GM12878 (cell line): ENCODE data around the gene KMT2B. TPM values are rescaled to one million over a fixed set of nuclear protein-coding genes. Genes with fewer than 3 reads are reported as not detected.
A peak's percentile ranks its signal among the peaks of the same experiment; 100 is the strongest.

ENCODE experiments used
- EGR1 ChIP-seq, 2 experiments: IDR thresholded peaks; 1 replicate in 1 of 2; 2 replicates in 1 of 2; pipeline ENCODE4 v1.6.1; 2011 to 2012; ENCODE audit warnings: low read depth in 2 of 2, low read length in 2 of 2, borderline replicate concordance in 1 of 2, mild to moderate bottlenecking in 1 of 2, moderate library complexity in 1 of 2
- FOXK2 ChIP-seq: fragments of 450-650 bp; IDR thresholded peaks from 2 replicates; pipeline ENCODE4 v1.6.1; 2017; ENCODE audit warnings: mild to moderate bottlenecking, moderate library complexity
- HCFC1 ChIP-seq: fragments of 150-350 bp; IDR thresholded peaks from 2 replicates; pipeline ENCODE4 v1.6.1; 2014; ENCODE audit warnings: low read length
- HDAC6 ChIP-seq: fragments of 200-600 bp; sonication (generic); IDR thresholded peaks from one replicate; pipeline ENCODE4 v1.8.0; 2017; ENCODE audit warnings: antibody characterized with exemption; ENCODE audit not compliant: unreplicated experiment
- KLF5 ChIP-seq: fragments of 450-650 bp; IDR thresholded peaks from 2 replicates; pipeline ENCODE4 v1.6.1; 2014; ENCODE audit warnings: mild to moderate bottlenecking; ENCODE audit not compliant: partially characterized antibody
- NFXL1 ChIP-seq: fragments of 450-650 bp; IDR thresholded peaks from 2 replicates; pipeline ENCODE4 v1.6.1; 2017; ENCODE audit warnings: antibody characterized with exemption, mild to moderate bottlenecking, borderline replicate concordance
- PML ChIP-seq: IDR thresholded peaks from 2 replicates; pipeline ENCODE4 v1.6.1; 2012; ENCODE audit warnings: low read length, inconsistent platforms
- RBBP5 ChIP-seq: fragments of 200-600 bp; sonication (generic); conservative IDR thresholded peaks from 2 replicates; pipeline ENCODE4 v1.6.1; 2016
- RELA ChIP-seq: fragments of 450-650 bp; IDR thresholded peaks from 2 replicates; pipeline ENCODE4 v1.8.0; 2014; ENCODE audit warnings: borderline replicate concordance; ENCODE audit not compliant: partially characterized antibody
- STAT1 ChIP-seq: fragments of 450-650 bp; conservative IDR thresholded peaks from 2 replicates; pipeline ENCODE4 v1.6.1; 2014; ENCODE audit warnings: antibody characterized with exemption, mild to moderate bottlenecking
- SUPT20H ChIP-seq: IDR thresholded peaks from 2 replicates; pipeline ENCODE4 v1.6.1; 2011; ENCODE audit warnings: low read depth, mild to moderate bottlenecking, low read length, moderate library complexity, borderline replicate concordance; ENCODE audit not compliant: control insufficient read depth
- TCF3 ChIP-seq: IDR thresholded peaks from 2 replicates; pipeline ENCODE4 v1.6.1; 2012; ENCODE audit warnings: low read depth, mild to moderate bottlenecking, low read length, borderline replicate concordance; ENCODE audit not compliant: insufficient read depth
- ZNF622 ChIP-seq: fragments of 450-650 bp; IDR thresholded peaks from 2 replicates; pipeline ENCODE4 v1.6.1; 2017; ENCODE audit warnings: mild to moderate bottlenecking, inconsistent platforms
- ZZZ3 ChIP-seq: IDR thresholded peaks from 2 replicates; pipeline ENCODE4 v1.6.1; 2011; ENCODE audit warnings: low read depth; ENCODE audit not compliant: control insufficient read depth, insufficient read length
- polyA plus RNA-seq, 11 experiments: library from polyadenylated mRNA; depleted of rRNA in 4 of 11; unstranded in 6 of 11; stranded (reverse) in 5 of 11; fragments of >200 nt; fragmentation: Nextera tagmentation in 4 of 11; fragmentation: Illumina TruSeq in 1 of 11; extraction: Ambion mirVana in 4 of 11; extraction: Trizol in 1 of 11; gene quantifications; 1 replicate in 1 of 11; 2 replicates in 10 of 11; pipeline versions ENCODE4 v1.2.1 to v1.2.3, GENCODE V29; 2011 to 2016; ENCODE audit warnings: inconsistent platforms in 2 of 11, missing spikeins in 2 of 11, low read depth in 1 of 11
- total RNA-seq, 4 experiments: library from RNA; depleted of rRNA in 3 of 4; stranded (reverse); fragments of >200 nt in 3 of 4; fragmentation: Illumina TruSeq in 1 of 4; extraction: Trizol in 1 of 4; gene quantifications; 2 replicates each; pipeline versions ENCODE4 v1.2.1 to v1.2.3, GENCODE V29; 2013 to 2021
- TF ChIP-seq, protein P1 (sequence below): IDR thresholded peaks from 2 replicates; pipeline ENCODE4 v1.6.1; 2011; ENCODE audit warnings: borderline replicate concordance, low read depth, mild to moderate bottlenecking, moderate library complexity, low read length; ENCODE audit not compliant: insufficient read depth, poor library complexity, severe bottlenecking
- TF ChIP-seq, protein P2 (sequence below): IDR thresholded peaks from 2 replicates; pipeline ENCODE4 v1.6.1; 2011; ENCODE audit warnings: borderline replicate concordance, low read depth, mild to moderate bottlenecking, moderate library complexity, mixed read lengths, low read length; ENCODE audit not compliant: insufficient read depth; ENCODE audit errors: extremely low read length
- TF ChIP-seq, protein P3 (sequence below): fragments of 150-350 bp; IDR thresholded peaks from 2 replicates; pipeline ENCODE4 v1.6.1; 2016; ENCODE audit warnings: low read depth, low read length
- TF ChIP-seq, protein P4 (sequence below): IDR thresholded peaks from 2 replicates; pipeline ENCODE4 v1.6.1; 2012; ENCODE audit warnings: mild to moderate bottlenecking, low read depth, low read length

Gene KMT2B
- total and polyA plus RNA-seq, 10 of the 15 experiments (the other 5 are each of a cell fraction or from before 2014, with no cell fraction given) = 0.71 to 35.6 (median 6.0) TPM

DNA sequence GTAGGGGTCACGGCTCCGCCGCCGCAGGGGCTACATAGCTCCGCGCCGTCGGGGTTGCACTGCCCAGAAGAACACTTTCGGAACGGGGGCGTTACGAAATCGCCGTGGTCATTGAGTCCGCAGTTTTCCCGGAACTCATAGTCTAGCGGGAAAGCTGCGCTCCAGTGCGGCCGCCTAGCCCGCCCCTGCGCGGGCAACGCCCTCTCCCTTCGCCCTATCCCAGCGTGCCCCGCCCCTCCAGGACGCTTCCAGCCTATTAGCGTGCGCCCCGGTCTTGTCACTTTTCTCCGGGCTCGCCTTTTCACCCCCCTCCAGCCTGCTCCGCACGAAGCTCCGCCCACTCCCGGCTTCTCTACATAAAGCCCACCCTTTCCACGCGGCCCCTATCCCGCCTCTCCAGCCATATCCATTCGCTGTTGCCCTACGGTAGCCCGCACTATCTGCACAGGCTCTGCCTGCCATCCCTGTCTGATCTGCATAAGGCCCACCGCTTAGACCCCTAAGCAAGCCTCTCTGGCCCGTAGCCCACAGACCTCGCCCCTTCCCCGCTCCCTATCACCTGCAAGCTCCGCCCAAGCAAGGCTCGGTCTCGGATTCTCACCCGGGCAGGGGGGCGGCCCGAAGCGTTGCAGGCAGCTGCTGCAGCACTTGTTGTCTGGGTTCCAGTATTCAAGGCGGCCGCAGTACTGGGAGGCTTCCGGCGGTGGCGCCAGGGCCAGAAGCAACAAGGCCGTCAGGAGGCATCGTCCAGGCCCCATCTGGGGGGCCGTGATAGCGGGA lies 22.8 kb downstream of the KMT2B start (continued):
- no peak for TF ChIP-seq EGR1 (IDR thresholded peaks at IDR 0.05; ENCODE audit: borderline replicate concordance in 1 of 2, low read depth in 2 of 2, low read length in 2 of 2)
- TF ChIP-seq ZNF622 = no peak
- TF ChIP-seq HDAC6 = no peak
- TF ChIP-seq, protein P1, sequence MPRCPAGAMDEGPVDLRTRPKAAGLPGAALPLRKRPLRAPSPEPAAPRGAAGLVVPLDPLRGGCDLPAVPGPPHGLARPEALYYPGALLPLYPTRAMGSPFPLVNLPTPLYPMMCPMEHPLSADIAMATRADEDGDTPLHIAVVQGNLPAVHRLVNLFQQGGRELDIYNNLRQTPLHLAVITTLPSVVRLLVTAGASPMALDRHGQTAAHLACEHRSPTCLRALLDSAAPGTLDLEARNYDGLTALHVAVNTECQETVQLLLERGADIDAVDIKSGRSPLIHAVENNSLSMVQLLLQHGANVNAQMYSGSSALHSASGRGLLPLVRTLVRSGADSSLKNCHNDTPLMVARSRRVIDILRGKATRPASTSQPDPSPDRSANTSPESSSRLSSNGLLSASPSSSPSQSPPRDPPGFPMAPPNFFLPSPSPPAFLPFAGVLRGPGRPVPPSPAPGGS = no peak
- TF ChIP-seq ZZZ3 = no peak
- TF ChIP-seq STAT1 = 0 out of 2 replicates have a peak, but pooled peaks have one; percentile 29
- TF ChIP-seq, protein P2, sequence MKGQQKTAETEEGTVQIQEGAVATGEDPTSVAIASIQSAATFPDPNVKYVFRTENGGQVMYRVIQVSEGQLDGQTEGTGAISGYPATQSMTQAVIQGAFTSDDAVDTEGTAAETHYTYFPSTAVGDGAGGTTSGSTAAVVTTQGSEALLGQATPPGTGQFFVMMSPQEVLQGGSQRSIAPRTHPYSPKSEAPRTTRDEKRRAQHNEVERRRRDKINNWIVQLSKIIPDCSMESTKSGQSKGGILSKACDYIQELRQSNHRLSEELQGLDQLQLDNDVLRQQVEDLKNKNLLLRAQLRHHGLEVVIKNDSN = no peak
- TF ChIP-seq, protein P3, sequence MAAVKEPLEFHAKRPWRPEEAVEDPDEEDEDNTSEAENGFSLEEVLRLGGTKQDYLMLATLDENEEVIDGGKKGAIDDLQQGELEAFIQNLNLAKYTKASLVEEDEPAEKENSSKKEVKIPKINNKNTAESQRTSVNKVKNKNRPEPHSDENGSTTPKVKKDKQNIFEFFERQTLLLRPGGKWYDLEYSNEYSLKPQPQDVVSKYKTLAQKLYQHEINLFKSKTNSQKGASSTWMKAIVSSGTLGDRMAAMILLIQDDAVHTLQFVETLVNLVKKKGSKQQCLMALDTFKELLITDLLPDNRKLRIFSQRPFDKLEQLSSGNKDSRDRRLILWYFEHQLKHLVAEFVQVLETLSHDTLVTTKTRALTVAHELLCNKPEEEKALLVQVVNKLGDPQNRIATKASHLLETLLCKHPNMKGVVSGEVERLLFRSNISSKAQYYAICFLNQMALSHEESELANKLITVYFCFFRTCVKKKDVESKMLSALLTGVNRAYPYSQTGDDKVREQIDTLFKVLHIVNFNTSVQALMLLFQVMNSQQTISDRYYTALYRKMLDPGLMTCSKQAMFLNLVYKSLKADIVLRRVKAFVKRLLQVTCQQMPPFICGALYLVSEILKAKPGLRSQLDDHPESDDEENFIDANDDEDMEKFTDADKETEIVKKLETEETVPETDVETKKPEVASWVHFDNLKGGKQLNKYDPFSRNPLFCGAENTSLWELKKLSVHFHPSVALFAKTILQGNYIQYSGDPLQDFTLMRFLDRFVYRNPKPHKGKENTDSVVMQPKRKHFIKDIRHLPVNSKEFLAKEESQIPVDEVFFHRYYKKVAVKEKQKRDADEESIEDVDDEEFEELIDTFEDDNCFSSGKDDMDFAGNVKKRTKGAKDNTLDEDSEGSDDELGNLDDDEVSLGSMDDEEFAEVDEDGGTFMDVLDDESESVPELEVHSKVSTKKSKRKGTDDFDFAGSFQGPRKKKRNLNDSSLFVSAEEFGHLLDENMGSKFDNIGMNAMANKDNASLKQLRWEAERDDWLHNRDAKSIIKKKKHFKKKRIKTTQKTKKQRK = no peak
- TF ChIP-seq FOXK2 = no peak; the same call in 1 of the 2 replicates
- TF ChIP-seq RELA = no peak
- no peak for TF ChIP-seq NFXL1
- TF ChIP-seq SUPT20H = no peak
- TF ChIP-seq, protein P4, sequence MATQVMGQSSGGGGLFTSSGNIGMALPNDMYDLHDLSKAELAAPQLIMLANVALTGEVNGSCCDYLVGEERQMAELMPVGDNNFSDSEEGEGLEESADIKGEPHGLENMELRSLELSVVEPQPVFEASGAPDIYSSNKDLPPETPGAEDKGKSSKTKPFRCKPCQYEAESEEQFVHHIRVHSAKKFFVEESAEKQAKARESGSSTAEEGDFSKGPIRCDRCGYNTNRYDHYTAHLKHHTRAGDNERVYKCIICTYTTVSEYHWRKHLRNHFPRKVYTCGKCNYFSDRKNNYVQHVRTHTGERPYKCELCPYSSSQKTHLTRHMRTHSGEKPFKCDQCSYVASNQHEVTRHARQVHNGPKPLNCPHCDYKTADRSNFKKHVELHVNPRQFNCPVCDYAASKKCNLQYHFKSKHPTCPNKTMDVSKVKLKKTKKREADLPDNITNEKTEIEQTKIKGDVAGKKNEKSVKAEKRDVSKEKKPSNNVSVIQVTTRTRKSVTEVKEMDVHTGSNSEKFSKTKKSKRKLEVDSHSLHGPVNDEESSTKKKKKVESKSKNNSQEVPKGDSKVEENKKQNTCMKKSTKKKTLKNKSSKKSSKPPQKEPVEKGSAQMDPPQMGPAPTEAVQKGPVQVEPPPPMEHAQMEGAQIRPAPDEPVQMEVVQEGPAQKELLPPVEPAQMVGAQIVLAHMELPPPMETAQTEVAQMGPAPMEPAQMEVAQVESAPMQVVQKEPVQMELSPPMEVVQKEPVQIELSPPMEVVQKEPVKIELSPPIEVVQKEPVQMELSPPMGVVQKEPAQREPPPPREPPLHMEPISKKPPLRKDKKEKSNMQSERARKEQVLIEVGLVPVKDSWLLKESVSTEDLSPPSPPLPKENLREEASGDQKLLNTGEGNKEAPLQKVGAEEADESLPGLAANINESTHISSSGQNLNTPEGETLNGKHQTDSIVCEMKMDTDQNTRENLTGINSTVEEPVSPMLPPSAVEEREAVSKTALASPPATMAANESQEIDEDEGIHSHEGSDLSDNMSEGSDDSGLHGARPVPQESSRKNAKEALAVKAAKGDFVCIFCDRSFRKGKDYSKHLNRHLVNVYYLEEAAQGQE = no peak
- no peak for TF ChIP-seq HCFC1
- peak; percentile 80; the same call in 1 of the 2 replicates for TF ChIP-seq PML
- TF ChIP-seq RBBP5 = no peak
- TF ChIP-seq TCF3 = 0 out of 2 replicates have a peak, but pooled peaks have one; percentile 20
- no peak for TF ChIP-seq KLF5
